Midbrain (tissue), 1 donor: ENCODE data around the gene BNIP2.
"Not testable (repeated sequence)": the region's sequence is repeated elsewhere in the genome, so short reads cannot be mapped to it uniquely, and the experiment has no call there.

Experiments
- DNase-seq: peaks from one replicate; lab custom pipeline; 2025; lab: John Stamatoyannopoulos, UW

BNIP2 gene

GRCh38 chr15:59688782-59689625, at the start of gene BNIP2:
Gene BNIP2, minus strand, starts transcription at chr15:59689320. Its CDS starts 6,863 bp downstream, at chr15:59682457.
- DNase-seq, result peak; percentile 91

- DNase-seq, result no peak
Measured at GRCh38 chr15:59738676-59739075, 49.6 kb upstream of the BNIP2 start.

- DNase-seq, result no peak
Measured at GRCh38 chr15:59736181-59736580, 47.1 kb upstream of the BNIP2 start.

- no peak for DNase-seq
Measured at GRCh38 chr15:59725151-59725486, 36.0 kb upstream of the BNIP2 start.

GRCh38 chr15:59723687-59724346, 34.7 kb upstream of the BNIP2 start:
- DNase-seq, result no peak

- no peak for DNase-seq
Measured at GRCh38 chr15:59722476-59722875, 33.4 kb upstream of the BNIP2 start.

- DNase-seq, result no peak
Measured at GRCh38 chr15:59722037-59722436, 32.9 kb upstream of the BNIP2 start.

GRCh38 chr15:59721411-59721810, 32.3 kb upstream of the BNIP2 start:
- no peak for DNase-seq

GRCh38 chr15:59713177-59713576, 24.1 kb upstream of the BNIP2 start:
- no peak for DNase-seq

GRCh38 chr15:59711451-59712243, 22.5 kb upstream of the BNIP2 start:
- no peak for DNase-seq

GRCh38 chr15:59707619-59708018, 18.5 kb upstream of the BNIP2 start:
- DNase-seq, result no peak

- no peak for DNase-seq
Measured at GRCh38 chr15:59703979-59704796, 15.1 kb upstream of the BNIP2 start.

- DNase-seq, result no peak
Measured at GRCh38 chr15:59702351-59702750, 13.2 kb upstream of the BNIP2 start.

GRCh38 chr15:59701880-59702279, 12.8 kb upstream of the BNIP2 start:
- DNase-seq, result no peak

GRCh38 chr15:59699810-59700431, 10.8 kb upstream of the BNIP2 start:
- DNase-seq, result no peak

- not testable (repeated sequence) for DNase-seq
Measured at GRCh38 chr15:59698065-59698464, 8.9 kb upstream of the BNIP2 start.

GRCh38 chr15:59696332-59696731, 7.2 kb upstream of the BNIP2 start:
- no peak for DNase-seq

- DNase-seq, result no peak
Measured at GRCh38 chr15:59694779-59695178, 5.7 kb upstream of the BNIP2 start.

GRCh38 chr15:59691194-59691805, 2.2 kb upstream of the BNIP2 start:
- peak; percentile 51 for DNase-seq

- peak; percentile 40 for DNase-seq
Measured at GRCh38 chr15:59689626-59690236, 611 bp upstream of the BNIP2 start.

- no peak for DNase-seq
Measured at GRCh38 chr15:59688423-59688781, 718 bp downstream of the BNIP2 start.
